ENCODE results near the gene VPS41.

- TF ChIP-seq CTCF (IDR thresholded peaks at IDR 0.05) (no peak), POLR2A (IDR thresholded peaks at IDR 0.05) (no peak)
These were observed 46.3 kb downstream of the VPS41 start for GRCh38 chr7:38862666-38863065.
